Activated CD4-positive, alpha-beta T cell treated with anti-CD3 and anti-CD28 coated beads, Interleukin-2, Interleukin-6, amounts not matched to agents 100 ng/mL and 50 ng/mL, durations not matched to agents 16 hours and 8 hours (primary cell): ENCODE data around the gene PPP1R26.
A peak's percentile ranks its signal among the peaks of the same experiment; 100 is the strongest.
"Not testable (repeated sequence)": the region's sequence is repeated elsewhere in the genome, so short reads cannot be mapped to it uniquely, and the experiment has no call there.

Source experiments
- DNase-seq: peaks from one replicate; pipeline ENCODE4 v3.0.0-alpha.2; 2020

PPP1R26 gene

GRCh38 chr9:135479469-135480052 lies at the start of gene PPP1R26:
PPP1R26 (plus strand) TSS chr9:135479782; CDS start chr9:135484511, 4,729 bp downstream.
- no peak for DNase-seq

GRCh38 chr9:135437259-135437658 lies 42.3 kb upstream of the PPP1R26 start:
- DNase-seq = no peak

GRCh38 chr9:135437696-135438095 lies 41.9 kb upstream of the PPP1R26 start:
- DNase-seq = not testable (repeated sequence)

- peak; percentile 71 for DNase-seq
Measured at GRCh38 chr9:135438581-135439232, 40.9 kb upstream of the PPP1R26 start.

GRCh38 chr9:135439514-135439913 lies 40.1 kb upstream of the PPP1R26 start:
- DNase-seq = not testable (repeated sequence)

- no peak for DNase-seq
Measured at GRCh38 chr9:135439916-135440315, 39.7 kb upstream of the PPP1R26 start.

- DNase-seq = no peak
Measured at GRCh38 chr9:135440620-135441019, 39.0 kb upstream of the PPP1R26 start.

- DNase-seq = not testable (repeated sequence)
Measured at GRCh38 chr9:135441105-135442071, 38.2 kb upstream of the PPP1R26 start.

- no peak for DNase-seq
Measured at GRCh38 chr9:135442075-135442474, 37.5 kb upstream of the PPP1R26 start.

- DNase-seq = no peak
Measured at GRCh38 chr9:135443797-135444425, 35.7 kb upstream of the PPP1R26 start.

GRCh38 chr9:135447126-135447525 lies 32.5 kb upstream of the PPP1R26 start:
- DNase-seq = no peak

- DNase-seq = no peak
Measured at GRCh38 chr9:135448663-135449100, 30.9 kb upstream of the PPP1R26 start.

GRCh38 chr9:135449532-135449931 lies 30.1 kb upstream of the PPP1R26 start:
- not testable (repeated sequence) for DNase-seq

GRCh38 chr9:135450956-135451355 lies 28.6 kb upstream of the PPP1R26 start:
- DNase-seq = no peak

GRCh38 chr9:135451909-135452308 lies 27.7 kb upstream of the PPP1R26 start:
- DNase-seq = not testable (repeated sequence)

- no peak for DNase-seq
Measured at GRCh38 chr9:135454737-135455136, 24.8 kb upstream of the PPP1R26 start.

GRCh38 chr9:135455401-135456030 lies 24.1 kb upstream of the PPP1R26 start:
- DNase-seq = no peak

GRCh38 chr9:135456436-135457104 lies 23.0 kb upstream of the PPP1R26 start:
- DNase-seq = no peak

GRCh38 chr9:135458478-135458877 lies 21.1 kb upstream of the PPP1R26 start:
- not testable (repeated sequence) for DNase-seq

GRCh38 chr9:135461936-135462335 lies 17.6 kb upstream of the PPP1R26 start:
- no peak for DNase-seq

- no peak for DNase-seq
Measured at GRCh38 chr9:135463140-135463539, 16.4 kb upstream of the PPP1R26 start.

- DNase-seq = no peak
Measured at GRCh38 chr9:135464181-135464580, 15.4 kb upstream of the PPP1R26 start.
